Measurements from ENCODE around the gene NPIPB13. TPM values are rescaled to one million over a fixed set of nuclear protein-coding genes. Genes with fewer than 3 reads are reported as not detected.
"Not testable (repeated sequence)": the region's sequence is repeated elsewhere in the genome, so short reads cannot be mapped to it uniquely, and the experiment has no call there.

The NPIPB13 gene
- total RNA-seq (20.5 TPM), polyA plus RNA-seq (ENCODE audit: insufficient read depth, low read depth, low replicate concordance) (1.2 TPM)
- long read RNA-seq, donor 1, result 0 reads
- long read RNA-seq, donor 2, result 0 reads
- long read RNA-seq, donor 3, result 0 reads
- long read RNA-seq, donor 4, result 0 reads
- long read RNA-seq, donor 5, result 0 reads
- long read RNA-seq, donor 6, result 0 reads
- long read RNA-seq, donor 7, partial matches to known transcripts, result 0 of 4 reads
- long read RNA-seq, donor 7, other reads (novel, unspliced or antisense), result 4 of 4 reads
- long read RNA-seq, donor 8, partial matches to known transcripts, result 5 of 5 reads
- long read RNA-seq, donor 8, other reads (novel, unspliced or antisense), result 0 of 5 reads
- long read RNA-seq, donor 9, result 0 reads
- long read RNA-seq, donor 10, partial matches to known transcripts, result 17 of 17 reads
- long read RNA-seq, donor 10, other reads (novel, unspliced or antisense), result 0 of 17 reads

GRCh38 chr16:30248379-30248778, at the start of gene NPIPB13:
Gene NPIPB13 (minus strand): TSS chr16:30248479. CDS start chr16:30245573, 2,906 bp downstream.
- H3K36me3 ChIP-seq (ENCODE audit: control insufficient read depth in 2 of 3, insufficient read depth in 3 of 3, low read length in 3 of 3); H3K9me3 ChIP-seq (ENCODE audit: control insufficient read depth in 2 of 3, insufficient read depth in 1 of 3, low read length in 3 of 3); DNase-seq; FAIRE-seq; H3K27ac ChIP-seq (ENCODE audit: low read depth in 2 of 2, low read length in 2 of 2); H3K4me3 ChIP-seq (ENCODE audit: low read length in 3 of 3); intact Hi-C loops (cut with DNase I); H3K4me1 ChIP-seq (ENCODE audit: control insufficient read depth in 2 of 3, insufficient read depth in 2 of 3, low read depth in 1 of 3, low read length in 3 of 3); H3K27me3 ChIP-seq (ENCODE audit: control insufficient read depth, insufficient read depth, low read length); H3K9ac ChIP-seq (ENCODE audit: low read length in 3 of 3): not testable (repeated sequence)

GRCh38 chr16:30282357-30282756, 34.1 kb upstream of the NPIPB13 start:
- H3K36me3 ChIP-seq (ENCODE audit: control insufficient read depth in 2 of 3, insufficient read depth in 3 of 3, low read length in 3 of 3); H3K4me1 ChIP-seq (ENCODE audit: control insufficient read depth in 2 of 3, insufficient read depth in 2 of 3, low read depth in 1 of 3, low read length in 3 of 3); H3K27me3 ChIP-seq (ENCODE audit: control insufficient read depth, insufficient read depth, low read length); intact Hi-C loops (cut with DNase I); H3K9ac ChIP-seq (ENCODE audit: low read length in 3 of 3); H3K27ac ChIP-seq (ENCODE audit: low read depth in 2 of 2, low read length in 2 of 2); DNase-seq; H3K4me3 ChIP-seq (ENCODE audit: low read length in 3 of 3); H3K9me3 ChIP-seq (ENCODE audit: control insufficient read depth in 2 of 3, insufficient read depth in 1 of 3, low read length in 3 of 3); FAIRE-seq: not testable (repeated sequence)

- H3K36me3 ChIP-seq (ENCODE audit: control insufficient read depth in 2 of 3, insufficient read depth in 3 of 3, low read length in 3 of 3); H3K4me3 ChIP-seq (ENCODE audit: low read length in 3 of 3); FAIRE-seq; intact Hi-C loops (cut with DNase I); H3K9me3 ChIP-seq (ENCODE audit: control insufficient read depth in 2 of 3, insufficient read depth in 1 of 3, low read length in 3 of 3); DNase-seq; H3K27ac ChIP-seq (ENCODE audit: low read depth in 2 of 2, low read length in 2 of 2); H3K9ac ChIP-seq (ENCODE audit: low read length in 3 of 3); H3K27me3 ChIP-seq (ENCODE audit: control insufficient read depth, insufficient read depth, low read length); H3K4me1 ChIP-seq (ENCODE audit: control insufficient read depth in 2 of 3, insufficient read depth in 2 of 3, low read depth in 1 of 3, low read length in 3 of 3): not testable (repeated sequence)
Observed at GRCh38 chr16:30278523-30278922, 30.2 kb upstream of the NPIPB13 start.

- FAIRE-seq; intact Hi-C loops (cut with DNase I): not testable (repeated sequence)
Observed at GRCh38 chr16:30217082-30217481, 31.2 kb downstream of the NPIPB13 start.

GRCh38 chr16:30211414-30211813, 36.9 kb downstream of the NPIPB13 start:
- H3K4me3 ChIP-seq (ENCODE audit: low read length in 3 of 3); DNase-seq; H3K4me1 ChIP-seq (ENCODE audit: control insufficient read depth in 2 of 3, insufficient read depth in 2 of 3, low read depth in 1 of 3, low read length in 3 of 3); H3K36me3 ChIP-seq (ENCODE audit: control insufficient read depth in 2 of 3, insufficient read depth in 3 of 3, low read length in 3 of 3); H3K27me3 ChIP-seq (ENCODE audit: control insufficient read depth, insufficient read depth, low read length); H3K9ac ChIP-seq (ENCODE audit: low read length in 3 of 3); intact Hi-C loops (cut with DNase I); H3K27ac ChIP-seq (ENCODE audit: low read depth in 2 of 2, low read length in 2 of 2); FAIRE-seq; H3K9me3 ChIP-seq (ENCODE audit: control insufficient read depth in 2 of 3, insufficient read depth in 1 of 3, low read length in 3 of 3): not testable (repeated sequence)

More at GRCh38 chr16:30217082-30217481, 31.2 kb downstream of the NPIPB13 start:
- peak in 1 of 5 donors; percentile 41 for DNase-seq
- H3K27me3 ChIP-seq (ENCODE audit: control insufficient read depth, insufficient read depth, low read length); H3K9me3 ChIP-seq (ENCODE audit: control insufficient read depth in 2 of 3, insufficient read depth in 1 of 3, low read length in 3 of 3); H3K4me3 ChIP-seq (ENCODE audit: low read length in 3 of 3); H3K9ac ChIP-seq (ENCODE audit: low read length in 3 of 3); H3K36me3 ChIP-seq (ENCODE audit: control insufficient read depth in 2 of 3, insufficient read depth in 3 of 3, low read length in 3 of 3); H3K27ac ChIP-seq (ENCODE audit: low read depth in 2 of 2, low read length in 2 of 2); H3K4me1 ChIP-seq (ENCODE audit: control insufficient read depth in 2 of 3, insufficient read depth in 2 of 3, low read depth in 1 of 3, low read length in 3 of 3): not testable (repeated sequence)

- intact Hi-C loops (cut with DNase I); H3K36me3 ChIP-seq (ENCODE audit: control insufficient read depth in 2 of 3, insufficient read depth in 3 of 3, low read length in 3 of 3); H3K9ac ChIP-seq (ENCODE audit: low read length in 3 of 3); H3K4me1 ChIP-seq (ENCODE audit: control insufficient read depth in 2 of 3, insufficient read depth in 2 of 3, low read depth in 1 of 3, low read length in 3 of 3); H3K9me3 ChIP-seq (ENCODE audit: control insufficient read depth in 2 of 3, insufficient read depth in 1 of 3, low read length in 3 of 3); FAIRE-seq; H3K27me3 ChIP-seq (ENCODE audit: control insufficient read depth, insufficient read depth, low read length); H3K27ac ChIP-seq (ENCODE audit: low read depth in 2 of 2, low read length in 2 of 2); DNase-seq; H3K4me3 ChIP-seq (ENCODE audit: low read length in 3 of 3): not testable (repeated sequence)
Observed at GRCh38 chr16:30209032-30209431, 39.2 kb downstream of the NPIPB13 start.

GRCh38 chr16:30207063-30207704, 41.1 kb downstream of the NPIPB13 start:
- H3K27me3 ChIP-seq (ENCODE audit: control insufficient read depth, insufficient read depth, low read length); H3K27ac ChIP-seq (ENCODE audit: low read depth in 2 of 2, low read length in 2 of 2); H3K9ac ChIP-seq (ENCODE audit: low read length in 3 of 3); FAIRE-seq; H3K4me1 ChIP-seq (ENCODE audit: control insufficient read depth in 2 of 3, insufficient read depth in 2 of 3, low read depth in 1 of 3, low read length in 3 of 3); H3K36me3 ChIP-seq (ENCODE audit: control insufficient read depth in 2 of 3, insufficient read depth in 3 of 3, low read length in 3 of 3); H3K9me3 ChIP-seq (ENCODE audit: control insufficient read depth in 2 of 3, insufficient read depth in 1 of 3, low read length in 3 of 3); H3K4me3 ChIP-seq (ENCODE audit: low read length in 3 of 3); intact Hi-C loops (cut with DNase I): not testable (repeated sequence)
- peak in 1 of 5 donors; percentile 83 for DNase-seq

- H3K36me3 ChIP-seq (ENCODE audit: control insufficient read depth in 2 of 3, insufficient read depth in 3 of 3, low read length in 3 of 3); H3K9me3 ChIP-seq (ENCODE audit: control insufficient read depth in 2 of 3, insufficient read depth in 1 of 3, low read length in 3 of 3); DNase-seq; intact Hi-C loops (cut with DNase I); H3K4me3 ChIP-seq (ENCODE audit: low read length in 3 of 3); H3K4me1 ChIP-seq (ENCODE audit: control insufficient read depth in 2 of 3, insufficient read depth in 2 of 3, low read depth in 1 of 3, low read length in 3 of 3); H3K9ac ChIP-seq (ENCODE audit: low read length in 3 of 3); FAIRE-seq; H3K27ac ChIP-seq (ENCODE audit: low read depth in 2 of 2, low read length in 2 of 2); H3K27me3 ChIP-seq (ENCODE audit: control insufficient read depth, insufficient read depth, low read length): not testable (repeated sequence)
Observed at GRCh38 chr16:30206252-30206651, 42.0 kb downstream of the NPIPB13 start.
